Medulla oblongata (tissue), 1 donor: ENCODE measurements around the gene WNK2.
"Not testable (repeated sequence)": the region's sequence is repeated elsewhere in the genome, so short reads cannot be mapped to it uniquely, and the experiment has no call there.

Experiments
- DNase-seq: peaks from one replicate; pipeline ENCODE4 v3.0.0-alpha.2; 2015; ENCODE audit errors: extremely low spot score

Gene WNK2

DNA sequence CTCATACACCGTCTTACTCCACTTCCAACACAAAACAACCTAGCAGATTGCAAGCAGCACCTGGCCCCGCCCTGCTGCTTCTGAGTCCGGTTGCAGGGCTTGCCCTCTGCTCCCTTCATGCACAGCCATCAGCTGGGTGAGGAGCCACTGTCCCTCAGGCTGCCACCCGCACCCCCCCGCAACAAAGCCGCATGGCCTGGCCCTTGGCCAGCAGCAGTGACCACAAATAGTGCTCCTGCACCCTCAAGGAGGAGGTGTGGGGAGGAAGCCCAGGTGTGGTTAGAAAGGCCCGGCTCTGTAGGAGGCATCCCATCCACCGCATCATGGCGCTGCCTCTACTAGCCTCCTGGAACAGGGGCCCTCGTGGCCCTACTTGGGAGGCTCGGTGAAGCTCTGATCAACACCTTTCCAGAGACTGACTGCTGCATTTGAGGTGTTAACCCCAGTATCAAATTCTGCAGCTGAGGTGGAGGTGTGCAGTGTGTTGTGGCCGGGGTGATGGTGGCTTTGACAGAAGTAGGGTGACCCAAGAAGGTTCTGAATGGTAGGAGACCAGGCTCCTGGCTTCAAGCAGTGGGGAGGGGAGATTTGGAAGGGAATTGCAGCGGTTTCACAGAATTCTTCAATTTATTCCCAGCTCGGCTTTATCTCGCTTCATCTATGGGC lies 52.7 kb downstream of the WNK2 start:
- DNase-seq: no peak

DNA sequence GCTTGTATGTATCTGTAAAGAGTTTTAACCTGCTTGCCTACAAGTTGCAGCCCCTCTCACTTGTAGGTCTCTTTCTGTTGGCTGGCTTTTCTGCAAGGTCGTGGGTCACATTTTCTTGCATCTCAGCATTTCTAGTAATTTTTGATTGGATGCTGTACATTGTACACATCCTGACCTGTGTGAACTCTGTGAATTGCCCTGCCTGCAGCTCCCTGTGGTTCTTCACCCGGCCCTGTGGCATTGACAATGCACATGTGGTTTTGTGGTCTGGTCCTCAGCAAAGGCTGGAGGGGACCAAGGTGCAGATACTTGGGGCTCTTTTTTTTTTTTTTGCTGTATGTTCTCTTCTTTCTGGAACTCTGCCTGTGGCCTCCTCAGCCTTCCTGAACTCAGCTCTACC lies 53.6 kb downstream of the WNK2 start:
- no peak for DNase-seq

- DNase-seq: no peak
These were observed 55.3 kb downstream of the WNK2 start for GRCh38 chr9:93238953-93239925.

DNA sequence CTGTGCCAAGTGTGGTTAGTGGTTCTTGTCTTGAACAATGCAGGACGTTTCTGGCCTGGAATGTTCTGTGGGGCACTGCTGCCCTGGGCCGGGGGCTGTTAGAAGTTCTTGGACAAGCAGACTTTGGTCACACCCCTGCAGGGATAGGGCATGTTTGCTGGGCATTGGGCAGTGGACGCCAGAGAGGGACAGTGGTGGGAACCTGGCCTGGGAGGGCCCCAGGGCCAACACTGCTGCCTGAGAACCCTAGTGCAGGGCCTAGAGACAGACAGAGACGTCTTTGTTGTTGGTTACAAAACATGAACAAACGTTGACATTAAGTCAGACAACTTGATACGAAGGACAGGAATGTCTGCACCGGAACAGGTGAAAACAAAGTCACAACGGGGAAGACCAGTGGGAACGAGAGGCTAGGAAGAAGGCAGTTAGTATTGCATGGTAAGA lies 57.0 kb downstream of the WNK2 start:
- no peak for DNase-seq

GRCh38 chr9:93243112-93243511 lies 59.2 kb downstream of the WNK2 start:
- no peak for DNase-seq

- DNase-seq: no peak
These were observed 60.2 kb downstream of the WNK2 start for GRCh38 chr9:93244101-93244500.

GRCh38 chr9:93244510-93245436 lies 60.8 kb downstream of the WNK2 start:
- DNase-seq: no peak

DNA sequence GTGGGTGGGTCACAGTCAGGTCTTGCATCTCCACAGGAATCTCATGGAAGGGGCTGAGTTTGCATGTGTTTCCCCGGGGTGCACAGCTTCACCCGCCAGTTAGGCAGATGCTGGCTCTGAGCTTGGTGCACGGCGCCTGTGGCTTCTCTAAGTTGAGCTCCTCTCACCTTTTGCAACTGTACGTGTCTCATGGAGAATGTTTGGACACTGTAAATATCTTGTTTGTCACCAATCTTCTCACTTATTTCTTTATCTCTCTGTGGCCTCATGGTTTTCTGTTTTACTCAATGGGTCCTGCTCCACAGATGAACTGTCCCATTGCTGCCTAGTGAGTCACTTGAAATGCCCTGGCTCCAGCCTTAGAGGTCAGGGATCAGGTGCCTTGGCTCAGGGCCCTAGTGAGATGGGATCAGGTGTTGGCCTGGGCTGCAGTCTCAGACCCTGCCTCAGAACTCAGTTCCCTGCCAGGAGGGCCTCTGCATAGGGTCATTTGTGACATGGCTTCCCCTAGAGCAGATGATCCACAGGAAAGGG lies 61.6 kb downstream of the WNK2 start:
- DNase-seq: no peak

GRCh38 chr9:93246111-93246510 lies 62.2 kb downstream of the WNK2 start:
- no peak for DNase-seq

DNA sequence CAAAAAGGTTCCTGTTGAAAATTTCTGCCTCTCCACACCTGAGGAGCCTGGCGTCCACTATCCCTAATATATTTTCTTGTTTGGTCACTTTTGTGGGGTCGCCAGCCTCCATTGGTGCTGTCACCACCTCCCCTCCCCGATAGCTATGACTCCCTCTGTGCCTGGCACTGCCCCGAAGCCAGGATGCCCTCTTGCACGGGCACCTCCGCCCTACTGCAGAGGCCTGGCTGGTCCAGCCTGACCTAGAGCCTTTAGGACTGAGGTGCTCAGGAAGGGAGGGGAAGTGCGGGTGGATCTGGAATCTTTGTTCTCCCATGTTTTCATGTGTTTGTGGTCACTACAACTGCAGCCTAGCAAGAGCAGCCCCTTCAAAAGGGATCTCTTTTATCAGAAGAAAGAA lies 62.6 kb downstream of the WNK2 start:
- DNase-seq: no peak

- DNase-seq: no peak
These were observed 63.3 kb downstream of the WNK2 start for GRCh38 chr9:93247099-93247865.

- DNase-seq: no peak
These were observed 64.0 kb downstream of the WNK2 start for GRCh38 chr9:93247892-93248291.

- DNase-seq: no peak
These were observed 64.6 kb downstream of the WNK2 start for GRCh38 chr9:93248386-93249040.

DNA sequence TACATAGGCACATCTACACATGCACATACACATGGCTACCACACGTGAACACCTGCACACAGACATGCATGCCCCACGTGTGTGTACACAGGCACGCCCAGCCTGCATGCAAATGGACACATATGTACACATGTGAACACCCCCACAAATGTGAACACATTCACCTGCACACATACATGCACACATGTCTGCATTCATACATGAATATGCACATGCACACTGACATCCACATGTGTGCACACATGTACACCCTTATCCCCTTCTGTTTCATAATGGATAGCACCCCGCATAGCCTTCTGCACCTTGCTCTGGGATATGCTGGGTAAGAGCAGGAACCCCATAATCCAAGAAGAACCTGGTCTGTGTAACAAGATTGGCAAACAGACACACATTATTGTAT lies 66.2 kb downstream of the WNK2 start:
- DNase-seq: no peak

- DNase-seq: not testable (repeated sequence)
These were observed 67.4 kb downstream of the WNK2 start for GRCh38 chr9:93251309-93251708.

DNA sequence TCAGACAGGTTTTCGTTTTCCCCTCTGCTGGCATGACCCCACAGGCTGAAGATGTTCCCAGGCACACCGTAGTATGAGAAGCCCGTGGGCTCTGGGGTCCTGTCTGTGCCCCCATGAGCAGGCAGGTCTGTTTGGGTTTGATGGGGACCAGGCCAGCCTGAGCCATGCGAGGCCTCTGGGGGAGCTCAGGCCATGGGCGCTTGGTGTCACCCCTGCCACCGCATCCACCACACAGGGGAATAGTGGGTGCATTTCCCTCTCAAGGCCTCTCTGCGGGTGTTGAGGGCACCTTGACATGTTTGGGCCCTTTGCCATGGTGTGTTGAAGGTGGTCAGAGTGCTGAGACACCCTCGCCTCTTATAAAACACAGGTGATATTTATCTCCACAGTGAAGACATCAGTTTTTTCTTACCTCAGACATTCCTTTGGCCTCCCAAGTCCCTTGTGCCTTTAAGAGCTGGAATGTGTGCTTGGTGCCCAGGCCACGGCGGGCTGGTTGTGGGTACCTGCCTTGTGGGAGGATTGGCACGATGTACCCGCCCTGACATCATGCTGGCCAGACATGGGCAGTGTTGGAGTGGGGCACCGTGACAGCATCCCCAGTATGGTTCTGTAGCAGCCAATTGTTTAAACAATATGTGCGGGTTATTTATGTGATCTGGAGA lies 68.3 kb downstream of the WNK2 start:
- no peak for DNase-seq

DNA sequence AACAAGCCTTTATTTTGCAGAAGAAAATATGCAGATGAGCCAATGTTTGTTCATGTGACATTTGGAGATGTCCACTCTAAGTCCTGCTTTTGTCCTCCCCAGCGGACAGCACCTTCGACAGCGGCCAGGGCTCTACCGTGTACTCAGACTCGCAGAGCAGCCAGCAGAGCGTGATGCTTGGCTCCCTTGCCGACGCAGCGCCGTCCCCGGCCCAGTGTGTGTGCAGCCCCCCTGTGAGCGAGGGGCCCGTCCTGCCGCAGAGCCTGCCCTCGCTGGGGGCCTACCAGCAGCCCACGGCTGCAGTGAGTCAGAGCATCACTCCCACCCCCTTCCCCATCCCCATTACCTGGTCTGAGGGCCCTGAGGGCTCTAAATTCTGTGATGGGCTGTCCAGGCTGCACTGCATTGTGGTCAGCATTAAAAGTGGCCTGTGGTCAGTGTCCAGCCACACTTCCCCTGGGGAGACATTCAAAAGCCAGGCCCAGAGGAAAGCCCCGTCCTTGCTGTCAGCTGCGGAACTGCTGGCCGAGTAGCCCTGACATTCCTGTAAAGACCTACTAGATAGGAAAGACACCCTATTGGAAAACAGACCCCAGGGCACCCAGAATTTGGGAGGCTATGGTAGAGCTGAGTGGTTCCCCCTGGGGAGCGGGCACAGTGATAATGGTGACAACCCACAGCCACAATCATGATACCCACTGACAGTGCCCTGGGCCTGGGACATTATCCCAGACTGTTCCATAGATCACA lies 69.0 kb downstream of the WNK2 start:
- no peak for DNase-seq

DNA sequence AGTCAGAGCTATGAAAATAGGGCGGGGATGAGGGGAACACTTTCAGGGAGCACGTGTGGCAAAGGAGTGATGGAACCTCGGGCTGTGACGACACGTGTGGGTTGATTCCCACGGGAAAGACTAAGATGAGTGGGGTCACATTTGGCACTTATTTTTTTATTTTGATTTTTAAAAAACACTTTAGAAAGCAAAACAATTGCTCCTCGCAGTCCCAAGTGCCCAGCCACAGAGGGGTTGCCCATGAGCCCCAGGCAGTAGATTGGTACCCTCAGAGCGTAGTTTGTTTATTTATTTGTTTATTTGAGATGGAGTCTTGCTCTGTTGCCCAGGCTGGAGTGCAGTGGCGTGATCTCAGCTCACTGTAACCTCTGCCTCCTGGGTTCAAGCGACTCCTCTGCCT lies 69.7 kb downstream of the WNK2 start:
- no peak for DNase-seq

DNA sequence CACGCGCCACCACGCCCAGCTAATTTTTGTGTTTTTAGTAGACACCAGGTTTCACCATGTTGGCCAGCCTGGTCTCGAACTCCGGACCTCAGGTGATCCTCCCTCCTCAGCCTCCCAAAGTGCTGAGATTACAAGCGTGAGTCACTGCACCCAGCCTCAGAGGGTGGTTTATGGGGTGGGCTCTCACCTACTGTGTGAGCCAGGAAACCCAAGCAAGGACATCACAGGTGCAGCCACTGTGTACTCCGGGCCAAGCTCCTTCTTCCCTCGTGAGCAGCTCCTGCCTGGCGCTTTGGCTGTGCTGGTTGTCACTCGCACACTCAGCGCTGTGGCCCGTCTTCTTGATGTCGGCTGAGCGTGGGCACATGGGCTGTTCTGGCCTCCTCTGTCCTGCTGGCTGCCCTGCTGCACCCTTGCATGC lies 70.1 kb downstream of the WNK2 start:
- no peak for DNase-seq
